Astrocyte (in vitro differentiated cells and primary cell): ENCODE results near the gene USH1C. TPM values are rescaled to one million over a fixed set of nuclear protein-coding genes. Genes with fewer than 3 reads are reported as not detected.

Experiments
- DNase-seq: peaks from one replicate; pipeline ENCODE4 v3.0.0-alpha.2; 2010; ENCODE audit warnings: low read depth
- FAIRE-seq: peaks from 2 replicates; lab custom pipeline; 2011; peaks lifted over from hg19 to GRCh38; lab: Jason Lieb, UNC
- H2AFZ ChIP-seq: 2 replicates; pipeline ENCODE4 v1.6.0; 2012; ENCODE audit warnings: low read depth, low read length, inconsistent platforms
- H3K27ac ChIP-seq: 2 replicates; pipeline ENCODE4 v1.5.1; 2011; ENCODE audit warnings: low read depth, low read length, inconsistent platforms
- H3K27me3 ChIP-seq: 2 replicates; pipeline ENCODE4 v1.6.0; 2011; ENCODE audit warnings: low read length, inconsistent platforms; ENCODE audit not compliant: insufficient read depth
- H3K36me3 ChIP-seq: 2 replicates; pipeline ENCODE4 v1.5.1; 2011; ENCODE audit warnings: low read length, inconsistent platforms; ENCODE audit not compliant: insufficient read depth
- H3K4me1 ChIP-seq: 2 replicates; pipeline ENCODE4 v1.5.1; 2011; ENCODE audit warnings: low read length, inconsistent platforms; ENCODE audit not compliant: insufficient read depth
- H3K4me2 ChIP-seq: 2 replicates; pipeline ENCODE4 v1.6.0; 2012; ENCODE audit warnings: low read length, inconsistent platforms
- H3K4me3 ChIP-seq: 2 replicates; pipeline ENCODE4 v1.5.1; 2011; ENCODE audit warnings: low read depth, mild to moderate bottlenecking, low read length, inconsistent platforms; ENCODE audit not compliant: insufficient read depth
- H3K79me2 ChIP-seq: 2 replicates; pipeline ENCODE4 v1.6.0; 2012; ENCODE audit warnings: mild to moderate bottlenecking, low read length, inconsistent platforms; ENCODE audit not compliant: insufficient read depth
- H3K9ac ChIP-seq: 2 replicates; pipeline ENCODE4 v1.6.0; 2012; ENCODE audit warnings: mild to moderate bottlenecking, low read length, inconsistent platforms
- H3K9me3 ChIP-seq: 2 replicates; pipeline ENCODE4 v1.5.1; 2012; ENCODE audit warnings: low read depth, mild to moderate bottlenecking, low read length, inconsistent platforms; ENCODE audit not compliant: insufficient read depth
- H4K20me1 ChIP-seq: 2 replicates; pipeline ENCODE4 v1.6.0; 2012; ENCODE audit warnings: low read length, inconsistent platforms; ENCODE audit not compliant: insufficient read depth
- H3K27ac Mint-ChIP-seq: one replicate; pipeline ENCODE4 v1.8.0; 2021; ENCODE audit warnings: mild to moderate bottlenecking, mixed read lengths; ENCODE audit not compliant: unreplicated experiment
- H3K27me3 Mint-ChIP-seq: one replicate; pipeline ENCODE4 v1.8.0; 2021; ENCODE audit warnings: low read depth, mixed read lengths; ENCODE audit not compliant: unreplicated experiment
- H3K36me3 Mint-ChIP-seq: one replicate; pipeline ENCODE4 v1.8.0; 2021; ENCODE audit warnings: low read depth, mixed read lengths; ENCODE audit not compliant: unreplicated experiment
- H3K4me1 Mint-ChIP-seq: one replicate; pipeline ENCODE4 v1.8.0; 2021; ENCODE audit warnings: low read depth, mixed read lengths; ENCODE audit not compliant: unreplicated experiment
- H3K4me3 Mint-ChIP-seq: one replicate; pipeline ENCODE4 v1.8.0; 2021; ENCODE audit warnings: mild to moderate bottlenecking, moderate library complexity, mixed read lengths; ENCODE audit not compliant: unreplicated experiment
- H3K9me3 Mint-ChIP-seq: one replicate; pipeline ENCODE4 v1.8.0; 2021; ENCODE audit warnings: mild to moderate bottlenecking, mixed read lengths; ENCODE audit not compliant: unreplicated experiment
- EZH2 ChIP-seq: IDR thresholded peaks from 2 replicates; pipeline ENCODE4 v1.6.1; 2012; ENCODE audit warnings: mild to moderate bottlenecking, low read length, inconsistent platforms; ENCODE audit not compliant: insufficient read depth
- total RNA-seq: library from RNA; stranded (reverse); gene quantifications from 2 replicates; pipeline ENCODE4 v1.2.1, GENCODE V29; 2021
- TF ChIP-seq, protein P1 (sequence below): IDR thresholded peaks from 2 replicates; pipeline ENCODE4 v1.5.1; 2011; ENCODE audit warnings: low read depth, mild to moderate bottlenecking, inconsistent platforms, low read length, moderate library complexity; ENCODE audit not compliant: insufficient read depth

Gene USH1C
- total RNA-seq, 1 donor from 2014 or later: not detected

DNA sequence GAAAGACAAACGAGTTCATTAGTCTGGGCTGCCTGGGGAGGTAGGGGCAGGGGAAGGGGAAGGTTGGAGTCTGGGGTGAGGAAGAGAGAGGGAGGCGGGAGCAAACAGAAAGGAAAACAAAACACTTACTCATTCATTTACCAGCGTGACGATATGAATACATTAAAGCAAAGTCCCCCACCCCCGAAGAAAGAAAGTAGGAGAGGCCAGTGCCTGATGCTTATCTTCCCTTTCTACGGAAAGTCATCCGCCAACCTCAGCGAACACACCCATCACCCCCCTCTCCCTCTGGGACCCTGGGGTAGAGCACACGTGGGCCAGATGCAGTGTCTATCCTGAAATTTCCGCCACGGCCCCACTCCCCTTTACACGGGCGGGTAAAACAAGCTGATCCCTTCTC, 81.3 kb downstream of the USH1C start:
- no peak for FAIRE-seq
- H3K4me3 Mint-ChIP-seq: no peak overlapping the region
- no peak overlapping the region for H2AFZ ChIP-seq
- no peaks in the 10 kb centered on the region for H3K9me3 ChIP-seq
- no peak for DNase-seq
- no peaks in the 10 kb centered on the region for H3K79me2 ChIP-seq
- no peaks in the 10 kb centered on the region for H3K9me3 Mint-ChIP-seq
- H3K4me1 Mint-ChIP-seq: no peaks in the 10 kb centered on the region
- peaks cover 29% of the 10 kb centered on the region for H3K27me3 Mint-ChIP-seq
- H3K9ac ChIP-seq: no peak overlapping the region
- H3K4me3 ChIP-seq: no peak overlapping the region
- H3K36me3 Mint-ChIP-seq: no peaks in the 10 kb centered on the region
- no peaks in the 10 kb centered on the region for H3K27me3 ChIP-seq
- H3K4me2 ChIP-seq: no peak overlapping the region
- no peak overlapping the region for H3K27ac ChIP-seq
- no peak overlapping the region for H3K27ac Mint-ChIP-seq
- no peaks in the 10 kb centered on the region for H3K36me3 ChIP-seq
- H4K20me1 ChIP-seq: no peaks in the 10 kb centered on the region
- H3K4me1 ChIP-seq: no peaks in the 10 kb centered on the region
- TF ChIP-seq, protein P1, sequence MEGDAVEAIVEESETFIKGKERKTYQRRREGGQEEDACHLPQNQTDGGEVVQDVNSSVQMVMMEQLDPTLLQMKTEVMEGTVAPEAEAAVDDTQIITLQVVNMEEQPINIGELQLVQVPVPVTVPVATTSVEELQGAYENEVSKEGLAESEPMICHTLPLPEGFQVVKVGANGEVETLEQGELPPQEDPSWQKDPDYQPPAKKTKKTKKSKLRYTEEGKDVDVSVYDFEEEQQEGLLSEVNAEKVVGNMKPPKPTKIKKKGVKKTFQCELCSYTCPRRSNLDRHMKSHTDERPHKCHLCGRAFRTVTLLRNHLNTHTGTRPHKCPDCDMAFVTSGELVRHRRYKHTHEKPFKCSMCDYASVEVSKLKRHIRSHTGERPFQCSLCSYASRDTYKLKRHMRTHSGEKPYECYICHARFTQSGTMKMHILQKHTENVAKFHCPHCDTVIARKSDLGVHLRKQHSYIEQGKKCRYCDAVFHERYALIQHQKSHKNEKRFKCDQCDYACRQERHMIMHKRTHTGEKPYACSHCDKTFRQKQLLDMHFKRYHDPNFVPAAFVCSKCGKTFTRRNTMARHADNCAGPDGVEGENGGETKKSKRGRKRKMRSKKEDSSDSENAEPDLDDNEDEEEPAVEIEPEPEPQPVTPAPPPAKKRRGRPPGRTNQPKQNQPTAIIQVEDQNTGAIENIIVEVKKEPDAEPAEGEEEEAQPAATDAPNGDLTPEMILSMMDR: no peak
- no peak for TF ChIP-seq EZH2

DNA sequence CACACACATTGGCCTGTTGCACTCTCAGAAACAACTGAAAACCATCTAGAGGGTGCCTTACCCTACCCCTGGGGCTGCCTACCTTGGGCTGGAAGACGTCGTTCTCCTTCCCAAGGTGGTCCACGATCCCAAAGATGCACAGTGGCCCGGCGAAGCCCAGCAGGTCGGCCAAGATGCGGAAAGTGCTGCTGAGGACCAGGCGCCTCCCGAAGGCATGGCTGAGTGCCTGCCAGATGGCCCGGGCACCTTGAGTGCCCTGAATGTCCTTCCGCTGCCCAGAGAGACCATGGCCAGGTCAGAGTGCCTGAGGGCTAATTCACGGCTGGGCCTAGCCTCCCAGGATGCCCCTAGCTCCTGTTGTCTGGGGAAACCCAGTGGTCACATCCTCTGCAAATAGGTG, 83.8 kb downstream of the USH1C start:
- Histone ChIP-seq H3K9me3 (no peaks in the 10 kb centered on the region), H3K4me3 (no peak overlapping the region), H3K4me1 (no peaks in the 10 kb centered on the region), H4K20me1 (no peaks in the 10 kb centered on the region), H3K79me2 (no peaks in the 10 kb centered on the region), H3K4me2 (no peak overlapping the region), H3K27ac (no peak overlapping the region), H3K9ac (no peak overlapping the region), H2AFZ (no peak overlapping the region), H3K27me3 (peaks cover 2% of the 10 kb centered on the region), H3K36me3 (no peaks in the 10 kb centered on the region)
- no peak overlapping the region for H3K4me3 Mint-ChIP-seq
- no peaks in the 10 kb centered on the region for H3K4me1 Mint-ChIP-seq
- FAIRE-seq: no peak
- DNase-seq: no peak
- H3K36me3 Mint-ChIP-seq: no peaks in the 10 kb centered on the region
- H3K9me3 Mint-ChIP-seq: no peaks in the 10 kb centered on the region
- TF ChIP-seq EZH2: no peak
- TF ChIP-seq, protein P1: no peak
- peaks cover 26% of the 10 kb centered on the region for H3K27me3 Mint-ChIP-seq
- H3K27ac Mint-ChIP-seq: no peak overlapping the region

DNA sequence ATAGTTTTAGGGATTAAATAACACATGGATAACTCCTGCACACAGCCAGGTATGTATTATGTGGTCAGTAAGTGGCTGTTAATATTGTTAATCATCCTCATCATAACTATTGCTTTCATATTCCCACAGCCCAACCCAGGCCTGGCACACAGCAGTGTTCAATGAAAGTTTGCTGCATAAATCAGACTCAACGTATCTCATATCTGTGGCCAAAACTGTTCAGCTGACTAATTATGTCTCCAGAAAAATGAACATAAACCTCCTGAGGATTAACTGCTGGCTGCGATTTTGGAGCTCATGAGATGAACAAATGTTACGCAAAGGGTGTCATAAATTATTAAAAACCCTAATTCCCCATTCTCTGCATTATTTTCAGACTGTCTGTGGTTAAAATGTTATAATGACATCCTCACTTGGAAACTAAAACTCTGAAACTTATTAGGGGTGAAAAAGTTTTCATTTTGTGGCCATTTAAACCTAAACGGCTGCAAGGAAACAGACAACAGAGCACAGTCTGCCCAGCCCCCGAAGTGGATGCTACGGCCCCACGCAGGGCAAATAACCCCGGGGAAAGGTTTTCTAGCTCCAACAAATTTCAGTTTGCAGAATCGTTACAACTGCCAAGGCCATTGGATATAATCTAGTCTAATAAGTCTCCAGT, 84.8 kb downstream of the USH1C start:
- H3K27me3 Mint-ChIP-seq: peaks cover 20% of the 10 kb centered on the region
- Histone ChIP-seq H3K9ac (no peak overlapping the region), H3K9me3 (no peaks in the 10 kb centered on the region), H3K4me3 (no peak overlapping the region), H3K36me3 (no peaks in the 10 kb centered on the region), H4K20me1 (no peaks in the 10 kb centered on the region), H3K4me2 (no peak overlapping the region), H3K27me3 (peaks cover 2% of the 10 kb centered on the region), H2AFZ (no peak overlapping the region), H3K4me1 (no peaks in the 10 kb centered on the region), H3K79me2 (no peaks in the 10 kb centered on the region), H3K27ac (no peak overlapping the region)
- no peak for DNase-seq
- H3K9me3 Mint-ChIP-seq: no peaks in the 10 kb centered on the region
- no peak overlapping the region for H3K4me3 Mint-ChIP-seq
- no peaks in the 10 kb centered on the region for H3K4me1 Mint-ChIP-seq
- no peaks in the 10 kb centered on the region for H3K36me3 Mint-ChIP-seq
- H3K27ac Mint-ChIP-seq: no peak overlapping the region
- TF ChIP-seq, protein P1: no peak
- no peak for TF ChIP-seq EZH2
- FAIRE-seq: no peak
